Tibial nerve (tissue), 4 donors: ENCODE measurements around the gene LTBP1.

Experiments
- CTCF ChIP-seq, 5 experiments: fragments of 200-600 bp in 3 of 5; fragments of 450-650 bp in 2 of 5; sonication (generic) in 3 of 5; IDR thresholded peaks; one replicate each; pipeline ENCODE4 v1.5.1; 2016 to 2019; ENCODE audit warnings: antibody characterized with exemption in 5 of 5, mild to moderate bottlenecking in 3 of 5, moderate library complexity in 2 of 5
- EP300 ChIP-seq, 2 donors: sonication (generic); formaldehyde crosslinking; IDR thresholded peaks; one replicate each; pipeline ENCODE4 v1.6.1; 2017; ENCODE audit warnings: antibody characterized with exemption in 2 of 2, mild to moderate bottlenecking in 1 of 2
- POLR2A ChIP-seq, 2 donors: fragments of 450-650 bp; IDR thresholded peaks; one replicate each; pipeline ENCODE4 v1.6.1; 2017; ENCODE audit warnings: antibody characterized with exemption in 2 of 2, mild to moderate bottlenecking in 2 of 2, moderate library complexity in 2 of 2

DNA sequence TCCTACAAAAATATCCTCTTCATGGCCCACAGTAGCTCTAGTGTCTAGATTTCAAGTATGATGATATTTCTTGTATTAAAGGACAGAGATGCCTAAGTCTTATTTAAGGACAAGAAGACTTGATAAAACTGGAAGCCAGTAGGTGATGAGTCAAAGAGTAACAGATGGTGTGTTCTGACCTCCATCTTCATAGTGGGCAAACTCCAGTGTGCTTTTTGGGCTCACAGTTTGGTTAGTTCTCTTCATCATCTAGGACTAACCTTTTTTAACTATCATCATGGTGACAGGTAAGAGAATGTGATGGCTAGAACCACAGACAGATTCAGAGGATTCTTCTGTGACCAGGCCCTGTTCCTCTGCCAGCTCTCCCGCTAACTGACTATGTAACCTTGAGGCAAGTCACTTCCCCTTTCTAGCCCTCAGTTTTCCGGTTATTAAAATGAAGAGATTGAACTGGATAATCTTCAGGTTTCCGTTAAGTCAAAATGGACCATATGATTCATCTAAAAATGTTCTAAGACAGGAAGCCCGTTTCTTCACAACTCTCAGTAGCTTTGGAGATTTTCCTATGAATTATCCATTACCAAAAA, 389.4 kb downstream of the LTBP1 start:
- no peak for TF ChIP-seq CTCF (IDR thresholded peaks at IDR 0.05)
- no peak for TF ChIP-seq POLR2A (IDR thresholded peaks at IDR 0.05)
- no peak for TF ChIP-seq EP300 (IDR thresholded peaks at IDR 0.05)
